Islet precursor cell (in vitro differentiated cells): ENCODE results near the gene VNN1.

Experiments used
- DNase-seq: peaks from one replicate; pipeline ENCODE4 v3.0.0-alpha.2; 2018

Gene VNN1

DNA sequence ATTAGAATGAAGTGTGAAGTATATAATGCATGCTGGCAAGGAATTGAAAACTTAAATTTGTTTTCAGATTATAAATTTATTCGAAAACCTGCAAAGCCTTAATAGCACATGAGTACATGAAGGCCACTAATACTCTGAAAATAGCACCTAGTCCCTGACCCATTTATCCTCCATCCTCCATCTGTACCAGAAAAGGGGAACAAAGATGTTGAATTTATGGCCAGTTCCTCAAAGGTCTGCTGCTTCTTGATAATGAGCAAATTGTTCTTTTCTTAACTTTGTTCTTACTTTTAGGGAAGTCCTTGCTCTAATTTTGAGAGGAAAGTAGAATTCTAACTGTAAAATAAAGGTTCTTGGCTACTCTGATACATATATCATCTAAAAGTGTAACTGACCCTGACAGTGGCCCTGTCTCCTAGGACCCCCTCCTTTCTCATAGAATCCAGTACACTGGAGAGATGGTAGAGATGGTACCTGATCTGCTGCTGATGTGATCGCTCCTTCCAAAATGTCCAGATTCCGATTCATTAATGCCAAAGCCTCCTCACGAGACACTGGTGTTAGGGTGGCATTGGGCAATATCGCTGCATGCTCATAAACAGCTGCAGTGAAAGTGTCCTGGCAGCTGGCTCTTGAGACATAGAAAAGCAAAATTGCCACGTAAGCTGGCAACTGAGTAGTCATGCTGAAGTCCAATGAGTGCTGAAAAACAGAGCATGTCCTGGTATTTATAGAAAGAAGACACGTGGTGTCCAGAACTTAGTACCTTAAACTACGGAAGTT is at the start of gene VNN1:
Gene VNN1, minus strand, starts transcription at position 704 of the 783 bp plus-strand sequence. Its CDS starts 20 bp downstream, at position 684.
- no peak for DNase-seq

GRCh38 chr6:132763269-132763668 is 49.4 kb upstream of the VNN1 start:
- no peak for DNase-seq

DNA sequence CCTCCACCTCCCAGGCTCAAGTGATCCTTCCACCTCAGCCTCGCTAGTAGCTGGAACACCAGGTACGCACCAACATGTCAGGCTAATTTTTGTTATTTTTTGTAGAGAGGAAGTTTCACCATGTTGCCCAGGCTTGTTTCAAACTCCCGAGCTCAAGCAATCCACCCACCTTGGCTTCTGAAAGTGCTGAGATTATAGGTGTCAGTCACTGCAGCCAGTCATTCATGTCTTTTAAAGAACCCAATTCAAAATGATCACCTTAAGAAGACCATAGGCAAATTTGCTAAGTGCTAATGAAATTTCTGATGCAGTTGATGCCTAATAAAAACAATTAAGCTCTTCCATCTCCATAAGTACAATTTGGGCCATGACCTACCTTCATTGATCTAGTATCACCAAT is 46.4 kb upstream of the VNN1 start:
- DNase-seq: no peak

- DNase-seq: no peak
These were observed 44.8 kb upstream of the VNN1 start for GRCh38 chr6:132758689-132759088.

DNA sequence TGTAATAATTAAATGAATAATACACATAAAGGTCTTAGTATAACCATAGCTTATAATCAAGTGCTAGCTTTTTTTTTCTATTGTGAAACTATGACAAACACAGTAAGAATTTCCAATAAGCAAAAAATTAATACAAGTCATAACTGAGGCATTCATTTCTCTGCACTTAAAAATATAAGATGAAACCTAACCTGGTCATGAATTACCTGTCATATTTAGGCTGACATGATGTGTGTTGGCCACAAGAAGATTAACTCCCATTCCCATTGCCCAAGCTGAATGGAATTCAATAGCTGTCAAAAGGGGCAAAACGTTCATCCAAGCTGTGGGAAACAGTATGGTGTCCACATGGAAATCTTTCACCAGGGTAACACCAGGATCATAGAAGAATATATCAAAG is 38.4 kb upstream of the VNN1 start:
- DNase-seq: no peak

GRCh38 chr6:132751828-132752227 is 38.0 kb upstream of the VNN1 start:
- DNase-seq: no peak

GRCh38 chr6:132751306-132751705 is 37.5 kb upstream of the VNN1 start:
- DNase-seq: no peak

GRCh38 chr6:132750455-132751248 is 36.8 kb upstream of the VNN1 start:
- no peak for DNase-seq

DNA sequence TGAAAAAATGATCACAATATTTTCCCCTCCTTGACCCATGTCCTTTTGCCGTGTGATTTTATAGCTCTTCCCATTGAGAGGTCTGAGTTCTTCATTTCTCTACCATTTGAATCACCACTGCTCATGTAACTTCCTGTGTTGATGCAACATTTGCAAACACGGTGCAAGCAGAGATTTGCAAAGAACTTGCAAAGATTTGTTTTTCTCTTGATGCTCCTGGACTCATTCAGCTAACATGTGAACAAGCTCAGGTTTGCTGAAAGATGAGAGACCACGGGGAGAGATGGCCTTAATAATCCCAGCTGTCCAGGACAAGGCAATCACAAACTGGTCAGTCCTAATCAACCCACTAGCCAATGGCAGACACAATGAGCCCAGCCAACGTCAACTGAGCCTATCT is 35.3 kb upstream of the VNN1 start:
- no peak for DNase-seq

GRCh38 chr6:132748446-132748845 is 34.6 kb upstream of the VNN1 start:
- DNase-seq: no peak

- no peak for DNase-seq
These were observed 32.2 kb upstream of the VNN1 start for GRCh38 chr6:132746048-132746447.

DNA sequence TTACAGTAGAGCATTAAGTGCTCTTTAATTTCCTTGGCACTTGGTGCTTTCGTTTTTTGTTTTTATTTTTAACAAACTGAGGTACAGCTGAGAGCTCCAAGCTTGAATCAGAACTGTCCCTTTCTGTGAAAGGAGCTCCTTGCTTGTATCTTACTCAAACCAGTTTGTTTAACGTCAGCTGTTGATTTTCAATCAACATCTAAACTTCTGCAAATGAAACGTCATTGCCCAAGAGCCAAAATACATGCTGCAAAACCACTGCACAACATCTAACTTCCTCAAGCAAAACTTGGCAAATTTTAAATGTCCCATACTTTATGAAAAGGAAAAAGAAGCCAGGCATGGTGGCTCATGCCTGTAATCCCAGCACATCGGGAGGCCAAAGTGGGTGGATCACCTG is 28.6 kb upstream of the VNN1 start:
- DNase-seq: no peak

DNA sequence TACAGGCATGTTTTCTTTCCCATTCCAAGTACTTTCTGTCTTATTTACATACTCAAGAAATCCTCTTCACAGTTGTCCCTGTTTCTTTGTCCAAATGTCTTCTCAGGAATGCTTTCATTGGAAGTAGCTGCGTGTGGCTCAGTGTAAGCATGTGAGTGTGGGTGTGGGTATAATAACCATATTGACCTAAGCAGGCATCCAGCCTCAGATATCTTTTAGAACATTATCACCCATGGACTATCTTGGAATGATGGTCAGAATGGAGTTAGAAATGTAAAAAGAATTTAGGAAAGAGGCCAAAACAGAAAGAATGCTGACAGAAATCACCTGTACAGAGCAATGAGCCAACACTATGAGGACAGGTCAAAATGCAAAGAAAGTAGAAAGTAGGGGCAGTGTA is 27.4 kb upstream of the VNN1 start:
- DNase-seq: no peak

- DNase-seq: no peak
These were observed 22.4 kb upstream of the VNN1 start for GRCh38 chr6:132736239-132736638.

DNA sequence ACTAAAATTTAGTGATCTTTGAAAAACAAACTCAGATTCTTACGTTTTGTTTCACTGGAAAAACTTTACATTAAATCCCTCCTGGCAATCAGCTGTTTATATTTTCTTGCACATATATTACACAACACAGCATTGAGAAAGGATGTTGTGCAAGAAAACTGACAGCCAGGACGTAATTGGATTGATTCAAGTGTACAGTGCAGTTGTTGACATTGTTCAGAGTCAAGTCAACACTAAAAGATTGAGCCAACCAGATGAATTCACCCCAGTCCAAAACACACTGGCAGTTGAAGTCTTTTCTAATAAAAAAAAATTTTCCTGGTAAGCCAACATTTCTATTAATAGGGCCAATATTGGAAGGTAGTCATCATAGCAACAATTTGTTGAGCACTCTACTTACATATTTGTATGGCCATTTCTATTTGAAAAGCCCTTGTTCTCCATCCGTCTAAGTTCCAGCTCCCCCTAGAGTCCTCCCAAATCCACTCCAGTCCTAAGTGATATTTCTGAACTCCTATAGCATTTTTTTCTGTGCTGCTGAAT is 20.9 kb upstream of the VNN1 start:
- DNase-seq: no peak

DNA sequence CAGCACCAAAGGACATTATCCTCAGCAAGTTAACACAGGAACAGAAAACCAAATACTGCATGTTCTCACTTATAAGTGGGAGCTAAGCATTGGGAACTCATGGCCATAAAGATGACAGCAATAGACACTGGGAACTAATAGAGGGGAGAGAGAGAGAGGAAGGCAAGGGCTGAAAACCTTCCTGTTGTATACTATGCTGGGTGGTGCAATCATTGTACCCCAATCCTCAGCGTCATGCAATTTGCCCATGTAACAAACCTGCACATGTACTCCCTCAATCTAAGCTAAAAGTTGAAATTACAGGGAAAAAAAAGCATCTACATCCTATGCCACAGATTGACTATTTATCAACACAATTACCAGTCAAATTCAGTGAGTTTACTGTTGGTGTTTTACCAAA is 20.0 kb upstream of the VNN1 start:
- DNase-seq: no peak

DNA sequence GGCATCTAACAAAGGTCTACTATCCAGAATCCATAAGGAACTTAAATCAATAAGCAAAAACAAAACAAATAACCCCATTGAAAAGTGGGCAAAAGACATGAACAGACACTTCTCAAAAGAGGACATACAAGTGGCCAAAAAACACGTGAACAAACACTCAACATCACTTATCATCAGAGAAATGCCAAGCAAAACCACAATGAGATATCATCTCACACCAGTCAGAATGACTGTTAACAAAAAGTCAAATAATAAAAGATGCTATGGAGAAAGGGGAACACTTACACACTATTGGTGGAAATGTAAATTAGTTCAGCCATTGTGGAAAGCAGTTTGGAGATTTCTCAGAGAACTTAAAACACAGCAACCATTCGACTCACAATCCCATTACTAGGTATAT is 19.4 kb upstream of the VNN1 start:
- DNase-seq: no peak

DNA sequence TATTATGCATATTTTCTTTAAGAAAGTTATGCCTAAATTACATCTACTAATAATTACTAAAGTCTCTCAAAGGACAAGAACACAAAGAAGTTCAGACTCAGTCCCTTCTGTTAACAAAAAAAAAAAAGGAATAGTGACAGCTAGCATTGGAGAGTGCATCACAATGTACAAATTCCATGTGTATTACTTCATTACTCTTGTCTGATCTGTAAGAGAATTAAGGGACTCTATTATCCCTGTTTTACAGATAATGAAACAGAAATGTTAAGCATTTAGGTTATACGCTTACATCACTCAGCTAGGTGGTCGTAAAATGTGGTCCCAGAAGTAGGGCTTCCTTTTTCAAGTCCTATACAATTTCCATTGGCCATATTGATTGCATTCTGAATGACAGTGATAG is 17.2 kb upstream of the VNN1 start:
- no peak for DNase-seq

DNA sequence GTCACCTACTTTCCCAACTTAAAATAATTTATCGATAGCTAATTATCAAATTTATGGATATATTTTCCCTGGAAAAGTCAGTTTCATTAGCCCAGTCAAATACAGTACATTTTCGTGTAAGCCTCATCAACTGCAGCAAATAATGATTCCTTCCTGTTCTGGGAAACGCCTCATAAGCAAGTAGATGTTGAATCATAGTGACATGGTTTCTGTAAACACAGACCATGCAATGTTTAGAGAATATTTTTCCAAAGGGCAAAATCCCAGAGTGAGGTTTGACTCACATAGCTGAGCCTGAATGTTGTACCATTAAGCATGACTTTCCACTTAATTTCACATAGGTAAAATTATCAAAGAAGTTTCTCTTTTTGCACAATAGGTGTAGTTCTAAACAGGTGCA is 16.7 kb upstream of the VNN1 start:
- no peak for DNase-seq

DNA sequence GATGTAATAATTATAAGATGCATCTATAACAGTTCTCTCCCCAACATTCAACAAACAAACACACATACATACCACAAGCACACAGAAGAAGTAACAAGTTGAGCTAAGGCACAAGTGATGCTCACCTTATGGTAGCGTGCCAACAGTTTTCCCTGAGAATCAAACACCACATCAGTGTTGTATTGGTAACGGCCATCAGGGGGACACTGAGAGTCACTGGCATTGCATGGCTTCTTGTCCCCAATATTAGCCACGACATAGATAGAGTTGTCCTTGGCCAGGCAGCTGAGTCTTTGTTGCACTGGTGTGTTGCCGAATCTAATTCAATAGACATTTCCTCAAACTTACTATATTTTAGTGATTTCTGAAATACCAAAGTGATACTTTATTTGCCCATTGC is 14.8 kb upstream of the VNN1 start:
- DNase-seq: no peak

GRCh38 chr6:132726608-132726975 is 12.7 kb upstream of the VNN1 start:
- no peak for DNase-seq

DNA sequence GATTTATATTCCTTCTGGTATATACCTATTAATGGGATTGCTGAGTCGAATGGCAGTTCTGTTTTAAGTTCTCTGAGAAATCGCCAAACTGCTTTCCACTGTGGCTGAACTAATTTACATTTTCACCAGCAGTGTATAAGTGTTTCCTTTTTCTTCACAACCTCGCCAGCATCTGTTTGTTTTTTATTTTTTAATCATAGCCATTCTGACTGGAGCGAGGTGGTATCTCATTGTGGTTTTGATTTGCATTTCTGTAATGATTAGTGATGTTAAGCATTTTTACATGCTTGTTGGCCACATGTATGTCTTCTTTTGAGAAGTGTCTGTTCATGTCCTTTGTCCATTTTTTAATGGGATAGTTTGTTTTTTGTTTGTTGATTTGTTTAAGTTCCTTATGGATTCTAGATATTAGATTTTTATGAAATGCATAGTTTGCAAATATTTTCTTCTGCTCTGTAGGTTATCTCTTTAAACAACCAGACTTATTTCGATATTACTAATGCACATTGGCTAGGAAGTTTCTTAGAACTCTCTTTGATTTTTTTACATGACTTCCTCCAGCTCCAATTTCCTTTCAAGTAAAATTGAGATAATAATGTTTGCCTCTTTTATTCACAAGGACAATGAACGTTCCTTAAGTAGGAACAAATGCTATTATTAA is 12.2 kb upstream of the VNN1 start:
- DNase-seq: no peak

DNA sequence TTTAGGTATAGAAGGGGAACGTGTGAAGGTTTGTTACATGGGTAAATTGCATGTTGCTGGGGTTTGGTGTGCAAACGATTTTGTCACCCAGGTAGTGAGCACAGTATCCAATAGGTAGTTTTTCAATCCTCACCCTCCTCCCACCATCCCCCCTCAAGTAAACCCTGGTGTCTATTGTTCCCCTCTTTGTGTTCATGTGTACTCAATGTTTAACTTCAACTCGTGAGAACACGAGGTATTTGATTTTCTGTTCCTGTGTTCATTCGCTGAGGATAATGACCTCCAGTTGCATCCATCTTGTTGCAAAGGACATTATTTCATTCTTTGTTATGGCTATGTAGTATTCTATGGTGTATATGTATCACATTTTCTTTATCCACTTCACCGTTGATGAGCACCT is 11.6 kb upstream of the VNN1 start:
- DNase-seq: no peak
